ENCODE measurements around the gene CDKN1C.

GRCh38 chr11:2835296-2835695 lies 50.3 kb downstream of the CDKN1C start:
- TF ChIP-seq, protein P1, sequence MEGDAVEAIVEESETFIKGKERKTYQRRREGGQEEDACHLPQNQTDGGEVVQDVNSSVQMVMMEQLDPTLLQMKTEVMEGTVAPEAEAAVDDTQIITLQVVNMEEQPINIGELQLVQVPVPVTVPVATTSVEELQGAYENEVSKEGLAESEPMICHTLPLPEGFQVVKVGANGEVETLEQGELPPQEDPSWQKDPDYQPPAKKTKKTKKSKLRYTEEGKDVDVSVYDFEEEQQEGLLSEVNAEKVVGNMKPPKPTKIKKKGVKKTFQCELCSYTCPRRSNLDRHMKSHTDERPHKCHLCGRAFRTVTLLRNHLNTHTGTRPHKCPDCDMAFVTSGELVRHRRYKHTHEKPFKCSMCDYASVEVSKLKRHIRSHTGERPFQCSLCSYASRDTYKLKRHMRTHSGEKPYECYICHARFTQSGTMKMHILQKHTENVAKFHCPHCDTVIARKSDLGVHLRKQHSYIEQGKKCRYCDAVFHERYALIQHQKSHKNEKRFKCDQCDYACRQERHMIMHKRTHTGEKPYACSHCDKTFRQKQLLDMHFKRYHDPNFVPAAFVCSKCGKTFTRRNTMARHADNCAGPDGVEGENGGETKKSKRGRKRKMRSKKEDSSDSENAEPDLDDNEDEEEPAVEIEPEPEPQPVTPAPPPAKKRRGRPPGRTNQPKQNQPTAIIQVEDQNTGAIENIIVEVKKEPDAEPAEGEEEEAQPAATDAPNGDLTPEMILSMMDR (IDR thresholded peaks at IDR 0.05), result no peak
- no peak for TF ChIP-seq POLR2A (IDR thresholded peaks at IDR 0.05)

Data from adrenal gland (tissue), 5 donors.